ENCODE data around the gene ARGLU1.

Gene ARGLU1

GRCh38 chr13:106522898-106523525, 44.9 kb downstream of the ARGLU1 start:
- TF ChIP-seq CTCF (IDR thresholded peaks at IDR 0.05; ENCODE audit: low read depth, low read length) = no peak

GRCh38 chr13:106522112-106522705, 45.7 kb downstream of the ARGLU1 start:
- no peak for TF ChIP-seq CTCF (IDR thresholded peaks at IDR 0.05; ENCODE audit: low read depth, low read length)
- DNase-seq (ENCODE audit: extremely low read depth, low read depth) = no peak

More at GRCh38 chr13:106522898-106523525, 44.9 kb downstream of the ARGLU1 start:
- DNase-seq (ENCODE audit: extremely low read depth, low read depth) = no peak

GRCh38 chr13:106521095-106521799, 46.7 kb downstream of the ARGLU1 start:
- no peak for TF ChIP-seq CTCF (IDR thresholded peaks at IDR 0.05; ENCODE audit: low read depth, low read length)
- no peak for DNase-seq (ENCODE audit: extremely low read depth, low read depth)

GRCh38 chr13:106520251-106521054, 47.5 kb downstream of the ARGLU1 start:
- peak; percentile 33 for TF ChIP-seq CTCF (IDR thresholded peaks at IDR 0.05; ENCODE audit: low read depth, low read length)
- no peak for DNase-seq (ENCODE audit: extremely low read depth, low read depth)

GRCh38 chr13:106518512-106518911, 49.4 kb downstream of the ARGLU1 start:
- TF ChIP-seq CTCF (IDR thresholded peaks at IDR 0.05; ENCODE audit: low read depth, low read length) = no peak

GRCh38 chr13:106517109-106517847, 50.7 kb downstream of the ARGLU1 start:
- no peak for TF ChIP-seq CTCF (IDR thresholded peaks at IDR 0.05; ENCODE audit: low read depth, low read length)
- no peak for DNase-seq (ENCODE audit: extremely low read depth, low read depth)

More at GRCh38 chr13:106518512-106518911, 49.4 kb downstream of the ARGLU1 start:
- DNase-seq (ENCODE audit: extremely low read depth, low read depth) = no peak
